AG04450 (cell line): ENCODE data around the gene IMMP2L. TPM values are rescaled to one million over a fixed set of nuclear protein-coding genes. Genes with fewer than 3 reads are reported as not detected.
A peak's percentile ranks its signal among the peaks of the same experiment; 100 is the strongest.
"Not testable (repeated sequence)": the region's sequence is repeated elsewhere in the genome, so short reads cannot be mapped to it uniquely, and the experiment has no call there.

Experiments
- CTCF ChIA-PET: fragments of 300-600, 350-600 bp; formaldehyde crosslinking; extraction: SDS; loops from one replicate; lab custom pipeline; 2022; ENCODE audit warnings: antibody characterized with exemption, inconsistent platforms; lab: Charles Lee
- POLR2A ChIA-PET: fragments of 350-600 bp; formaldehyde crosslinking; extraction: SDS; loops from one replicate; lab custom pipeline; 2021; ENCODE audit warnings: antibody characterized with exemption, inconsistent platforms; lab: Yijun Ruan, JAX
- DNase-seq: peaks from one replicate; pipeline ENCODE4 v3.0.0-alpha.2; 2011; ENCODE audit warnings: low read depth, low spot score
- H3K27ac ChIP-seq: one replicate; pipeline ENCODE4 v1.5.1; 2012; ENCODE audit warnings: low read depth, low read length, control low read depth
- H3K27me3 ChIP-seq: one replicate; pipeline ENCODE4 v1.6.0; 2012; ENCODE audit warnings: low read length; ENCODE audit not compliant: control insufficient read depth, insufficient read depth
- H3K4me3 ChIP-seq: 2 replicates; pipeline ENCODE4 v1.5.1; 2011; ENCODE audit warnings: mild to moderate bottlenecking, low read depth, low read length, control low read depth
- H3K9me3 ChIP-seq: 2 replicates; pipeline ENCODE4 v1.5.1; 2012; ENCODE audit warnings: low read length; ENCODE audit not compliant: control insufficient read depth, insufficient read depth
- CTCF ChIP-seq: IDR thresholded peaks from 2 replicates; pipeline ENCODE4 v1.5.1; 2011; ENCODE audit warnings: low read depth, low read length, control low read depth, inconsistent platforms
- polyA minus RNA-seq: library from RNA; depleted of rRNA, polyadenylated mRNA; stranded (reverse); fragments of >200 nt; gene quantifications from 2 replicates; pipeline ENCODE4 v1.2.3, GENCODE V29; 2011; rRNA and poly(A)+ RNA removed
- polyA plus RNA-seq: library from polyadenylated mRNA; depleted of rRNA; stranded (reverse); fragments of >200 nt; gene quantifications from 2 replicates; pipeline ENCODE4 v1.2.3, GENCODE V29; 2011; rRNA removed

The IMMP2L gene
- 8.0 TPM in 2 replicates for polyA plus RNA-seq
- polyA minus RNA-seq = 7.7 and 11.5 TPM in 2 replicates

- H3K27me3 ChIP-seq = no peaks in the 10 kb centered on the region
- H3K27ac ChIP-seq = no peak within 1 kb of the TSS
- peak; percentile 65 for DNase-seq
- peak; percentile 45 for TF ChIP-seq CTCF
- CTCF ChIA-PET = interaction anchor here (0.6 to 1.0 kb wide), 3 partner anchors 21 to 1225 kb away, joined by 3 to 4 read pairs (median 3); no protein-coding TSS in a partner anchor
- H3K4me3 ChIP-seq = peak within 1 kb of the TSS; percentile 71
- POLR2A ChIA-PET = interaction anchor here (0.7 kb wide), 1 partner anchor 170 kb away, joined by 3 read pairs; no protein-coding TSS in a partner anchor
- no peaks in the 10 kb centered on the region for H3K9me3 ChIP-seq
Observed at GRCh38 chr7:111561904-111562732, at the start of gene IMMP2L. Gene IMMP2L, minus strand, starts transcription at chr7:111562492.

GRCh38 chr7:111609483-111610254, 47.4 kb upstream of the IMMP2L start:
- H3K4me3 ChIP-seq, POLR2A ChIA-PET, H3K27me3 ChIP-seq, DNase-seq, H3K27ac ChIP-seq, H3K9me3 ChIP-seq, CTCF ChIA-PET: not testable (repeated sequence)

GRCh38 chr7:111607621-111608020, 45.3 kb upstream of the IMMP2L start:
- TF ChIP-seq CTCF = no peak
- ChIA-PET POLR2A (no interaction called here), CTCF (no interaction called here)
- Histone ChIP-seq H3K4me3 (no peak overlapping the region), H3K27ac (no peak overlapping the region), H3K27me3 (no peaks in the 10 kb centered on the region), H3K9me3 (peaks cover 6% of the 10 kb centered on the region; the same call in 1 of the 2 replicates)
- DNase-seq = no peak

- CTCF ChIA-PET = no interaction called here
- POLR2A ChIA-PET = no interaction called here
- peaks cover 6% of the 10 kb centered on the region; the same call in 1 of the 2 replicates for H3K9me3 ChIP-seq
- DNase-seq = no peak
- no peak overlapping the region for H3K4me3 ChIP-seq
- no peak overlapping the region for H3K27ac ChIP-seq
- TF ChIP-seq CTCF = no peak
- H3K27me3 ChIP-seq = no peaks in the 10 kb centered on the region
Observed at GRCh38 chr7:111605246-111605645, 43.0 kb upstream of the IMMP2L start.

- POLR2A ChIA-PET = no interaction called here
- no peak for TF ChIP-seq CTCF
- CTCF ChIA-PET = no interaction called here
- no peak overlapping the region for H3K27ac ChIP-seq
- H3K27me3 ChIP-seq = no peaks in the 10 kb centered on the region
- no peaks in the 10 kb centered on the region for H3K9me3 ChIP-seq
- no peak overlapping the region for H3K4me3 ChIP-seq
- DNase-seq = no peak
Observed at GRCh38 chr7:111600091-111600490, 37.8 kb upstream of the IMMP2L start.
